SK-N-SH (cell line): Measurements from ENCODE around the gene ANO6. TPM values are rescaled to one million over a fixed set of nuclear protein-coding genes. Genes with fewer than 3 reads are reported as not detected.

Experiments used
- CTCF ChIA-PET: fragments of 300-600, 350-600 bp; formaldehyde crosslinking; extraction: SDS; loops from one replicate; lab custom pipeline; 2021; lab: Yijun Ruan, JAX
- POLR2A ChIA-PET: fragments of 350-600 bp; sonication (Branson Sonifier 250); formaldehyde crosslinking; extraction: SDS; loops from one replicate; lab custom pipeline; 2020; ENCODE audit warnings: antibody characterized with exemption, inconsistent platforms; lab: Yijun Ruan, JAX
- DNase-seq: peaks from one replicate; pipeline ENCODE4 v3.0.0; 2012
- H2AFZ ChIP-seq: fragments of 200-600 bp; sonication (generic); 2 replicates; pipeline ENCODE4 v1.8.1; 2016; ENCODE audit warnings: antibody characterized with exemption, mild to moderate bottlenecking, low read depth
- H3F3A ChIP-seq: fragments of 200-600 bp; sonication (generic); replicated peaks from 2 replicates; pipeline ENCODE3; 2016; ENCODE audit warnings: antibody characterized with exemption, mild to moderate bottlenecking; ENCODE audit not compliant: insufficient read depth
- H3K27ac ChIP-seq, 2 experiments: fragments of 200-500 bp in 1 of 2; fragments of 200-600 bp in 1 of 2; sonication (Bioruptor generic) in 1 of 2; sonication (generic), shearing (Covaris generic) in 1 of 2; 2 replicates each; pipeline versions ENCODE4 v1.5.1 to v1.6.1; 2014 to 2016; ENCODE audit warnings: low read depth in 2 of 2, inconsistent platforms in 1 of 2, low read length in 1 of 2, mild to moderate bottlenecking in 1 of 2, mixed read lengths in 1 of 2
- H3K27me3 ChIP-seq: fragments of 200-600 bp; sonication (generic), shearing (Covaris generic); 2 replicates; pipeline ENCODE4 v1.6.1; 2016; ENCODE audit warnings: mixed run types; ENCODE audit not compliant: insufficient read depth
- H3K36me3 ChIP-seq, 2 experiments: fragments of 200-500 bp in 1 of 2; fragments of 200-600 bp in 1 of 2; sonication (Bioruptor generic) in 1 of 2; sonication (generic) in 1 of 2; replicated peaks in 1 of 2; 2 replicates each; pipeline versions ENCODE3 to v1.5.1; 2014 to 2016; ENCODE audit warnings: low read length in 1 of 2, mild to moderate bottlenecking in 1 of 2; ENCODE audit not compliant: insufficient read depth in 2 of 2, control insufficient read depth in 1 of 2
- H3K4me1 ChIP-seq, 2 experiments: fragments of 200-500 bp in 1 of 2; fragments of 200-600 bp in 1 of 2; sonication (Bioruptor generic) in 1 of 2; sonication (generic), shearing (Covaris generic) in 1 of 2; 2 replicates each; pipeline versions ENCODE4 v1.5.1 to v1.6.1; 2014 to 2016; ENCODE audit warnings: low read depth in 1 of 2, low read length in 1 of 2, mixed run types in 1 of 2; ENCODE audit not compliant: insufficient read depth in 2 of 2, control insufficient read depth in 1 of 2
- H3K4me2 ChIP-seq: fragments of 200-600 bp; sonication (generic), shearing (Covaris generic); 2 replicates; pipeline ENCODE4 v1.6.1; 2017; ENCODE audit warnings: mixed run types
- H3K4me3 ChIP-seq, 2 experiments: fragments of 200-500 bp in 1 of 2; fragments of 200-600 bp in 1 of 2; sonication (Bioruptor generic) in 1 of 2; sonication (generic), shearing (Covaris generic) in 1 of 2; 2 replicates each; pipeline versions ENCODE4 v1.5.1 to v1.8.1; 2014 to 2016; ENCODE audit warnings: low read depth in 2 of 2, inconsistent platforms in 1 of 2, low read length in 1 of 2, mild to moderate bottlenecking in 1 of 2, mixed read lengths in 1 of 2, moderate library complexity in 1 of 2
- H3K79me2 ChIP-seq: fragments of 200-600 bp; sonication (generic); 2 replicates; pipeline ENCODE4 v1.8.1; 2017; ENCODE audit warnings: mild to moderate bottlenecking; ENCODE audit not compliant: insufficient read depth
- H3K9ac ChIP-seq: fragments of 200-600 bp; sonication (generic); 2 replicates; pipeline ENCODE4 v1.6.1; 2017; ENCODE audit warnings: mixed run types
- H3K9me2 ChIP-seq: fragments of 200-600 bp; sonication (generic); 2 replicates; pipeline ENCODE4 v1.6.1; 2017; ENCODE audit warnings: mixed run types
- H3K9me3 ChIP-seq: fragments of 200-600 bp; sonication (generic); 2 replicates; pipeline ENCODE4 v1.6.1; 2017; ENCODE audit warnings: mixed run types, mild to moderate bottlenecking, moderate library complexity
- H4K20me1 ChIP-seq: fragments of 200-600 bp; sonication (generic); 2 replicates; pipeline ENCODE4 v1.6.1; 2017; ENCODE audit warnings: mild to moderate bottlenecking, mixed run types; ENCODE audit not compliant: insufficient read depth
- CHD2 ChIP-seq: fragments of 150-350 bp; IDR thresholded peaks from 2 replicates; pipeline ENCODE4 v1.6.1; 2018; ENCODE audit warnings: low read length; ENCODE audit not compliant: partially characterized antibody
- ELF1 ChIP-seq: IDR thresholded peaks from 2 replicates; pipeline ENCODE4 v1.4.0; 2012
- EP300 ChIP-seq, 2 experiments: IDR thresholded peaks; 2 replicates each; pipeline versions ENCODE4 v1.4.0 to v1.6.1; 2012; ENCODE audit warnings: borderline replicate concordance in 1 of 2, low read depth in 1 of 2, low read length in 1 of 2
- FOXM1 ChIP-seq: IDR thresholded peaks from 2 replicates; pipeline ENCODE4 v1.4.0; 2012; ENCODE audit warnings: low read depth, mild to moderate bottlenecking
- GATA2 ChIP-seq: sonication (generic); formaldehyde crosslinking; IDR thresholded peaks from 2 replicates; pipeline ENCODE4 v1.5.0; 2020; ENCODE audit warnings: mild to moderate bottlenecking, missing genetic modification reagents
- NFIC ChIP-seq: IDR thresholded peaks from 2 replicates; pipeline ENCODE4 v1.4.0; 2012; ENCODE audit warnings: borderline replicate concordance
- RCOR1 ChIP-seq: fragments of 150-350 bp; IDR thresholded peaks from 2 replicates; pipeline ENCODE4 v1.6.1; 2017; ENCODE audit warnings: antibody characterized with exemption, low read length
- REST ChIP-seq: IDR thresholded peaks from 2 replicates; pipeline ENCODE4 v1.6.1; 2012; ENCODE audit warnings: mild to moderate bottlenecking, low read depth, low read length, moderate library complexity
- SMC3 ChIP-seq: IDR thresholded peaks from 2 replicates; pipeline ENCODE4 v1.6.1; 2012; ENCODE audit warnings: low read depth, low read length, improper control_type of control experiment
- TAF1 ChIP-seq: IDR thresholded peaks from 2 replicates; pipeline ENCODE4 v1.6.1; 2012; ENCODE audit warnings: low read depth, mild to moderate bottlenecking, low read length, moderate library complexity, borderline replicate concordance
- USF2 ChIP-seq: fragments of 150-350 bp; IDR thresholded peaks from 2 replicates; pipeline ENCODE4 v1.6.1; 2017; ENCODE audit warnings: antibody characterized with exemption, low read length, low read depth, borderline replicate concordance
- WGBS: methylation state at CpG from one replicate; pipeline ENCODE4 v1.1.6; 2017; ENCODE audit warnings: low lambda C conversion rate; 5-methylcytosine and 5-hydroxymethylcytosine counted together
- polyA plus RNA-seq, 3 experiments: library from polyadenylated mRNA; depleted of rRNA; stranded (reverse); fragments of >200 nt; gene quantifications; 2 replicates each; pipeline ENCODE4 v1.2.3, GENCODE V29; 2012
- TF ChIP-seq, protein P1 (sequence below): IDR thresholded peaks from 2 replicates; pipeline ENCODE4; 2012
- TF ChIP-seq, protein P2 (sequence below): IDR thresholded peaks from 2 replicates; pipeline ENCODE4 v1.4.0; 2012; ENCODE audit warnings: low read depth

Gene ANO6
- polyA plus RNA-seq, 1 of the 3 experiments (the other 2 are of a cell fraction) = 20.1 TPM

DNA sequence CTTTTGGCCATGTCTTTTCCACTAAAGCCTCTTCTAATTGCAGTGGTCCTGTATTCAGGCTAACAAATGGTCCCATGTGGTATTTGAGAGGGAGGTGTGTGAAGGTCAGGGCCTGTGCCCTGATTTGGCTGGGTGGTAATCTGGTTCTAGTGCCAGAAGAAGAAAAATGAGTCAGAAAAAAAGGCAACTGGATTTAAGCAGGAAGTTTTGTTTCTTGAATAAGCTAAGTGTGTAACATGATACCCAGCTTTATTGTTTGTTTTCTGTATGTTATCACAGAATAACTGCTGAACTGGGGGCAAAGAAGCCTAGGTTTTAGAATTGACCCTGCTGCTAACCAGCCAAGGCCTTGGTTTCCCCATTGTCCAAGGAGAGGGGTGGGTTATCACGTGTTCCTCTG, 134.0 kb downstream of the ANO6 start:
- H3K9ac ChIP-seq = no peak overlapping the region
- H3K4me3 ChIP-seq = no peak overlapping the region
- no peaks in the 10 kb centered on the region for H3K9me2 ChIP-seq
- H3K27ac ChIP-seq = no peak overlapping the region; a peak in 1 of 4 replicates
- ChIA-PET POLR2A (no interaction called here), CTCF (interaction anchor here (1.0 to 1.4 kb wide), 2 partner anchors 11 to 16 kb away, joined by 3 read pairs; no protein-coding TSS in a partner anchor)
- no peak overlapping the region; the same call in 1 of the 2 replicates for H3K4me2 ChIP-seq
- TF ChIP-seq, protein P1, sequence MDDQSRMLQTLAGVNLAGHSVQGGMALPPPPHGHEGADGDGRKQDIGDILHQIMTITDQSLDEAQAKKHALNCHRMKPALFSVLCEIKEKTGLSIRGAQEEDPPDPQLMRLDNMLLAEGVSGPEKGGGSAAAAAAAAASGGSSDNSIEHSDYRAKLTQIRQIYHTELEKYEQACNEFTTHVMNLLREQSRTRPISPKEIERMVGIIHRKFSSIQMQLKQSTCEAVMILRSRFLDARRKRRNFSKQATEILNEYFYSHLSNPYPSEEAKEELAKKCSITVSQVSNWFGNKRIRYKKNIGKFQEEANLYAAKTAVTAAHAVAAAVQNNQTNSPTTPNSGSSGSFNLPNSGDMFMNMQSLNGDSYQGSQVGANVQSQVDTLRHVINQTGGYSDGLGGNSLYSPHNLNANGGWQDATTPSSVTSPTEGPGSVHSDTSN = no peak
- TF ChIP-seq USF2 (no peak), SMC3 (no peak), TAF1 (no peak), GATA2 (CRISPR knock-in tag) (no peak), CHD2 (no peak), NFIC (no peak), ELF1 (no peak), EP300 (IDR thresholded peaks at IDR 0.05; ENCODE audit: borderline replicate concordance in 1 of 2, low read depth in 1 of 2, low read length in 1 of 2) (no peak), FOXM1 (no peak), REST (no peak), RCOR1 (no peak)
- TF ChIP-seq, protein P2, sequence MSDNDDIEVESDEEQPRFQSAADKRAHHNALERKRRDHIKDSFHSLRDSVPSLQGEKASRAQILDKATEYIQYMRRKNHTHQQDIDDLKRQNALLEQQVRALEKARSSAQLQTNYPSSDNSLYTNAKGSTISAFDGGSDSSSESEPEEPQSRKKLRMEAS = no peak
- H3K79me2 ChIP-seq = no peaks in the 10 kb centered on the region; the same call in 1 of the 2 replicates
- peaks cover 36 to 62% of the 10 kb centered on the region in 2 experiments for H3K36me3 ChIP-seq
- H3F3A ChIP-seq = peaks cover 3% of the 10 kb centered on the region
- H2AFZ ChIP-seq = no peak overlapping the region
- no peaks in the 10 kb centered on the region for H3K27me3 ChIP-seq
- DNase-seq = no peak
- 83% methylated on average over 1 of the region's 1 CpG for WGBS
- H4K20me1 ChIP-seq = no peaks in the 10 kb centered on the region
- peaks cover 0 to 28% of the 10 kb centered on the region in 2 experiments; a peak in 3 of 4 replicates for H3K4me1 ChIP-seq
- no peaks in the 10 kb centered on the region for H3K9me3 ChIP-seq
